SK-N-SH treated with all-trans-retinoic acid at 6 μM for 48 hours (cell line): ENCODE results near the gene VPS41.

Source experiments
- ARNTL ChIP-seq: fragments of 450-650 bp; formaldehyde crosslinking; IDR thresholded peaks from 2 replicates; pipeline ENCODE4 v1.5.0; 2020; ENCODE audit warnings: low read depth, mild to moderate bottlenecking, moderate library complexity, borderline replicate concordance
- BACH2 ChIP-seq: fragments of 250-450 bp; sonication (Bioruptor Pico); IDR thresholded peaks from 2 replicates; pipeline ENCODE4 v1.9.0; 2021; ENCODE audit warnings: mild to moderate bottlenecking, borderline replicate concordance
- ESRRG ChIP-seq: fragments of 250-450 bp; sonication (Bioruptor Pico); IDR thresholded peaks from 2 replicates; pipeline ENCODE4 v1.6.1; 2021; ENCODE audit warnings: mild to moderate bottlenecking
- POU6F1 ChIP-seq: fragments of 250-450 bp; sonication (Bioruptor Pico); IDR thresholded peaks from 2 replicates; pipeline ENCODE4 v1.8.0; 2021; ENCODE audit warnings: low read depth, mild to moderate bottlenecking, moderate library complexity, borderline replicate concordance
- ZFP30 ChIP-seq: fragments of 450-650 bp; formaldehyde crosslinking; IDR thresholded peaks from 2 replicates; pipeline ENCODE4 v1.5.0; 2022; ENCODE audit warnings: mild to moderate bottlenecking, moderate library complexity
- ZNF565 ChIP-seq: fragments of 450-650 bp; formaldehyde crosslinking; conservative IDR thresholded peaks from 2 replicates; pipeline ENCODE4 v1.5.0; 2020; ENCODE audit warnings: low read depth, mild to moderate bottlenecking, moderate library complexity

GRCh38 chr7:38679419-38679818 lies 229.6 kb downstream of the VPS41 start:
- TF ChIP-seq ESRRG (CRISPR knock-in tag), result no peak
- TF ChIP-seq BACH2, result no peak
- TF ChIP-seq ZFP30 (CRISPR knock-in tag), result no peak
- no peak for TF ChIP-seq POU6F1 (CRISPR knock-in tag)
- TF ChIP-seq ZNF565 (CRISPR knock-in tag), result no peak
- TF ChIP-seq ARNTL, result no peak
